Upper lobe of left lung (tissue), 6 donors: ENCODE measurements around the gene HNRNPH2. TPM values are rescaled to one million over a fixed set of nuclear protein-coding genes. Genes with fewer than 3 reads are reported as not detected.

ENCODE experiments used
- ATAC-seq, 2 donors: fragments of 200-7000 bp; cut with Tn5 transposase; one replicate each; pipeline ENCODE4 v1.9.1; 2022; ENCODE audit warnings: mild to moderate bottlenecking in 2 of 2, moderate library complexity in 2 of 2; ENCODE audit not compliant: low FRiP score in 2 of 2
- DNase-seq, 2 donors: peaks; one replicate each; pipeline ENCODE4 v3.0.0-alpha.2; 2019 to 2020
- H3K27ac ChIP-seq, 4 donors: fragments of 200-600 bp; sonication (generic); one replicate each; pipeline ENCODE4 v1.5.1; 2016 to 2019
- H3K27me3 ChIP-seq, 4 donors: fragments of 200-600 bp; sonication (generic); one replicate each; pipeline ENCODE4 v1.5.1; 2017 to 2019
- H3K36me3 ChIP-seq, 4 donors: fragments of 200-600 bp; sonication (generic); one replicate each; pipeline ENCODE4 v1.5.1; 2016 to 2019
- H3K4me1 ChIP-seq, 4 donors: fragments of 200-600 bp; sonication (generic); one replicate each; pipeline ENCODE4 v1.5.1; 2018 to 2019
- H3K4me3 ChIP-seq, 4 donors: fragments of 200-600 bp; sonication (generic); one replicate each; pipeline ENCODE4 v1.5.1; 2017 to 2019; ENCODE audit warnings: mild to moderate bottlenecking in 2 of 4, moderate library complexity in 1 of 4
- H3K9me3 ChIP-seq, 4 donors: fragments of 200-600 bp; sonication (generic); one replicate each; pipeline ENCODE4 v1.5.1; 2018 to 2019
- EP300 ChIP-seq, 4 donors: sonication (generic); formaldehyde crosslinking; IDR thresholded peaks; one replicate each; pipeline ENCODE4 v1.5.1; 2017; ENCODE audit warnings: antibody characterized with exemption in 4 of 4, control low read depth in 2 of 4
- POLR2A ChIP-seq, 4 donors: fragments of 450-650 bp; IDR thresholded peaks; one replicate each; pipeline ENCODE4 v1.5.1; 2016 to 2017; ENCODE audit warnings: antibody characterized with exemption in 4 of 4, mild to moderate bottlenecking in 2 of 4
- POLR2AphosphoS5 ChIP-seq, 2 donors: sonication (generic); formaldehyde crosslinking; IDR thresholded peaks; one replicate each; pipeline ENCODE4 v1.5.1; 2017; ENCODE audit warnings: antibody characterized with exemption in 2 of 2
- WGBS, 2 donors: methylation state at CpG; one replicate each; pipeline ENCODE4 v1.1.5; 2017 to 2018; 5-methylcytosine and 5-hydroxymethylcytosine counted together
- total RNA-seq, 6 donors: library from RNA; depleted of rRNA in 4 of 6; stranded (reverse); fragments of >200 nt in 4 of 6; gene quantifications; one replicate each; pipeline versions ENCODE4 v1.1.0 to v1.2.1, GENCODE V29; 2016 to 2021
- TF ChIP-seq, protein P1 (sequence below), 6 experiments: fragments of 450-650 bp in 4 of 6; fragments of 200-600 bp in 2 of 6; sonication (generic) in 2 of 6; IDR thresholded peaks; one replicate each; pipeline ENCODE4 v1.5.1; 2016 to 2019; ENCODE audit warnings: antibody characterized with exemption in 6 of 6
- donor health status: DM: no; HTN: no; CAD: no; lungs with moderate emphysema.
- donor health status: DM: no; HTN: yes; CAD: no; lungs with severe emphysema.

The HNRNPH2 gene
- total RNA-seq, 6 donors from 2014 or later, result 30.4 to 66.6 (median 59.4) TPM

- Histone ChIP-seq H3K27ac (no peak overlapping the region), H3K36me3 (peaks cover 0 to 16% (median 0%) of the 10 kb centered on the region in 4 donors), H3K4me1 (peaks cover 0 to 3% (median 0%) of the 10 kb centered on the region in 4 donors), H3K4me3 (no peak overlapping the region), H3K9me3 (no peaks in the 10 kb centered on the region), H3K27me3 (no peaks in the 10 kb centered on the region)
- 78 to 96% methylated on average over 1 of the region's 1 CpG for WGBS, 2 donors
- TF ChIP-seq POLR2A (IDR thresholded peaks at IDR 0.05) (no peak), EP300 (IDR thresholded peaks at IDR 0.05) (no peak), POLR2AphosphoS5 (IDR thresholded peaks at IDR 0.05) (no peak)
- TF ChIP-seq, protein P1, sequence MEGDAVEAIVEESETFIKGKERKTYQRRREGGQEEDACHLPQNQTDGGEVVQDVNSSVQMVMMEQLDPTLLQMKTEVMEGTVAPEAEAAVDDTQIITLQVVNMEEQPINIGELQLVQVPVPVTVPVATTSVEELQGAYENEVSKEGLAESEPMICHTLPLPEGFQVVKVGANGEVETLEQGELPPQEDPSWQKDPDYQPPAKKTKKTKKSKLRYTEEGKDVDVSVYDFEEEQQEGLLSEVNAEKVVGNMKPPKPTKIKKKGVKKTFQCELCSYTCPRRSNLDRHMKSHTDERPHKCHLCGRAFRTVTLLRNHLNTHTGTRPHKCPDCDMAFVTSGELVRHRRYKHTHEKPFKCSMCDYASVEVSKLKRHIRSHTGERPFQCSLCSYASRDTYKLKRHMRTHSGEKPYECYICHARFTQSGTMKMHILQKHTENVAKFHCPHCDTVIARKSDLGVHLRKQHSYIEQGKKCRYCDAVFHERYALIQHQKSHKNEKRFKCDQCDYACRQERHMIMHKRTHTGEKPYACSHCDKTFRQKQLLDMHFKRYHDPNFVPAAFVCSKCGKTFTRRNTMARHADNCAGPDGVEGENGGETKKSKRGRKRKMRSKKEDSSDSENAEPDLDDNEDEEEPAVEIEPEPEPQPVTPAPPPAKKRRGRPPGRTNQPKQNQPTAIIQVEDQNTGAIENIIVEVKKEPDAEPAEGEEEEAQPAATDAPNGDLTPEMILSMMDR (IDR thresholded peaks at IDR 0.05), result no peak
- ATAC-seq, result no peak
- DNase-seq, result no peak
Observed at GRCh38 chrX:101449279-101449678, 41.3 kb downstream of the HNRNPH2 start.

DNA sequence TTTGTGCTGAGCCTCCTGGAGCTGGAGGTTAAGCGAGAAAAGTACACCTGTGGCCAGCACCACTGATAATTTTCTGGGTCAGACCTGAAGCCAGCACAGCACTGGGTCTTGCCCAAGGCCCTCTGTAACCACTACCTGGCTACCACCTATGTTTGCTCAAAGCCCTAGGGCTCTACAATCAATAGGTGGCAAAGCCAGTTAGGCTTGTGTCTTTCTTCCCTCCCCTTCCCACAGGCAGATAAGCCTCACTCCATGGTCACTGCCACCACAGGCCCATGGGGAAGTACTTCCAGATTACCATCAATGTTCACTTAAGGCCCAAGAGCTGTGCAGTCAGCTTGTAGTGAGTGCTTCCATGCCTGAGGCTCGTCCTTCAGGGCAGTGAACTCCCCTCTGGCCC lies 42.1 kb downstream of the HNRNPH2 start:
- no peak overlapping the region for H3K27ac ChIP-seq
- no peaks in the 10 kb centered on the region for H3K27me3 ChIP-seq
- H3K4me3 ChIP-seq, result no peak overlapping the region
- no peaks in the 10 kb centered on the region for H3K9me3 ChIP-seq
- TF ChIP-seq POLR2AphosphoS5 (IDR thresholded peaks at IDR 0.05) (no peak), POLR2A (IDR thresholded peaks at IDR 0.05) (no peak), EP300 (IDR thresholded peaks at IDR 0.05) (no peak)
- TF ChIP-seq, protein P1 (IDR thresholded peaks at IDR 0.05), result no peak
- no peak for DNase-seq
- peaks cover 0 to 3% (median 0%) of the 10 kb centered on the region in 4 donors for H3K4me1 ChIP-seq
- H3K36me3 ChIP-seq, result peaks cover 0 to 12% (median 0%) of the 10 kb centered on the region in 4 donors
- no peak for ATAC-seq
- WGBS, 2 donors, result 62% methylated on average over 2 of the region's 2 CpGs; no CpG with 5 or more reads in 1 of the 2 donors

GRCh38 chrX:101450961-101451360 lies 42.9 kb downstream of the HNRNPH2 start:
- Histone ChIP-seq H3K36me3 (peaks cover 0 to 12% (median 0%) of the 10 kb centered on the region in 4 donors), H3K4me3 (no peak overlapping the region), H3K9me3 (no peaks in the 10 kb centered on the region), H3K27ac (no peak overlapping the region), H3K4me1 (peaks cover 0 to 3% (median 0%) of the 10 kb centered on the region in 4 donors), H3K27me3 (no peaks in the 10 kb centered on the region)
- DNase-seq (no peak), ATAC-seq (peak; percentile 37 to 68)
- whole genome bisulfite sequencing, 2 donors, result 70 to 100% methylated on average over 1 to 2 of the region's 2 CpGs
- TF ChIP-seq POLR2A (IDR thresholded peaks at IDR 0.05), result no peak
- TF ChIP-seq, protein P1 (IDR thresholded peaks at IDR 0.05), result no peak

DNA sequence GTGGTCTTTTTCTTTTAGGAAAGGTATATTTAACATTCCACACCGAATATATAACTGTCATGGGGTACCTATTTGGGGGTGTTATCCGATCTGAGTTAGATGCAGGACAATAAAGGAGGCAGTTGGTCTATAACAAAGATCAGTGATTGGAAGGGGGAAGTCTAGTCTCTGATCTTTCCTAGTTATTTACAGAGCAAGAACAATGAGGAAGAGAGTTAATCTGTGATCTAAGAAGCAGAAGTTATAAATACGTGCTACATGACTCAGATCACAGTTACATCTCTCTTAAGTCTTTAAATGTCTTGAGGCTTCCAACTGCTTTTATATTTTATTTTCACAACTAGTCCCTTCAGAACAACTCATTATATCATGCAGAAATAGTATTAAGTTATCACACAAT lies 44.0 kb downstream of the HNRNPH2 start:
- no peak for DNase-seq
- Histone ChIP-seq H3K4me1 (peaks cover 0 to 3% (median 0%) of the 10 kb centered on the region in 4 donors), H3K4me3 (no peak overlapping the region), H3K27me3 (no peaks in the 10 kb centered on the region), H3K9me3 (no peaks in the 10 kb centered on the region), H3K36me3 (peaks cover 0 to 6% (median 0%) of the 10 kb centered on the region in 4 donors), H3K27ac (no peak overlapping the region)
- WGBS, 2 donors, result 48 to 68% methylated on average over 3 of the region's 3 CpGs
- no peak for TF ChIP-seq POLR2AphosphoS5 (IDR thresholded peaks at IDR 0.05)
- TF ChIP-seq, protein P1 (IDR thresholded peaks at IDR 0.05), result no peak
- no peak for ATAC-seq

DNA sequence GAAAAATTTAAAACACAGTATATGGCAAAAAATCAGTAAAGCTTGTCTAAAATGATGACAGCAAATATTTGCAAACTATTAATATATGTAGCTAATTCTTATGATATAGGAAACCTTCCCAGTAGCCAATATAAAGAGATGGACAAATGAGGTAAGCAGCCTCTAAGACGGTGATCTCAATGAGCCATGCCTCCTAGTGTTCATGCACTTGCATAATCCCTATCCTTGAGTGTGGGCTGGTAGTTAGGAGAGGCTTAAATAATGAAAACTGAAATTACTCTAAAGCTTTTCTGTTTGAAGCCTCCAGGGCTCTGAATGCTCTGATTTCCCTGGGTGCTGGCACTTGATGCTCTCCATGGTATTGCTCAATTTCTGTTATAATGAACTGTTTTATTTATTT lies 52.6 kb downstream of the HNRNPH2 start:
- Histone ChIP-seq H3K9me3 (no peaks in the 10 kb centered on the region), H3K27ac (no peak overlapping the region), H3K27me3 (no peaks in the 10 kb centered on the region), H3K36me3 (no peaks in the 10 kb centered on the region), H3K4me1 (no peaks in the 10 kb centered on the region), H3K4me3 (no peak overlapping the region)
- TF ChIP-seq POLR2A (IDR thresholded peaks at IDR 0.05) (no peak), EP300 (IDR thresholded peaks at IDR 0.05) (no peak), POLR2AphosphoS5 (IDR thresholded peaks at IDR 0.05) (no peak)
- TF ChIP-seq, protein P1 (IDR thresholded peaks at IDR 0.05), result no peak
- DNase-seq (no peak), ATAC-seq (no peak)
- 30 to 55% methylated on average over 1 of the region's 1 CpG for WGBS, 2 donors
